Bladder microvascular endothelial cell (primary cell): Measurements from ENCODE around the gene VASH2. TPM values are rescaled to one million over a fixed set of nuclear protein-coding genes. Genes with fewer than 3 reads are reported as not detected.

Experiments used
- total RNA-seq: library from RNA; depleted of rRNA; stranded (reverse); fragments of >200 nt; gene quantifications from 2 replicates; pipeline ENCODE4 v1.2.3, GENCODE V29; 2014

The VASH2 gene
- total RNA-seq = 0.31 TPM in 1 of 2 replicates, not detected in the other

GRCh38 chr1:212950243-212951125 lies at the start of gene VASH2:
VASH2 (plus strand) TSS chr1:212950541; CDS start chr1:212951543, 1,002 bp downstream.

DNA sequence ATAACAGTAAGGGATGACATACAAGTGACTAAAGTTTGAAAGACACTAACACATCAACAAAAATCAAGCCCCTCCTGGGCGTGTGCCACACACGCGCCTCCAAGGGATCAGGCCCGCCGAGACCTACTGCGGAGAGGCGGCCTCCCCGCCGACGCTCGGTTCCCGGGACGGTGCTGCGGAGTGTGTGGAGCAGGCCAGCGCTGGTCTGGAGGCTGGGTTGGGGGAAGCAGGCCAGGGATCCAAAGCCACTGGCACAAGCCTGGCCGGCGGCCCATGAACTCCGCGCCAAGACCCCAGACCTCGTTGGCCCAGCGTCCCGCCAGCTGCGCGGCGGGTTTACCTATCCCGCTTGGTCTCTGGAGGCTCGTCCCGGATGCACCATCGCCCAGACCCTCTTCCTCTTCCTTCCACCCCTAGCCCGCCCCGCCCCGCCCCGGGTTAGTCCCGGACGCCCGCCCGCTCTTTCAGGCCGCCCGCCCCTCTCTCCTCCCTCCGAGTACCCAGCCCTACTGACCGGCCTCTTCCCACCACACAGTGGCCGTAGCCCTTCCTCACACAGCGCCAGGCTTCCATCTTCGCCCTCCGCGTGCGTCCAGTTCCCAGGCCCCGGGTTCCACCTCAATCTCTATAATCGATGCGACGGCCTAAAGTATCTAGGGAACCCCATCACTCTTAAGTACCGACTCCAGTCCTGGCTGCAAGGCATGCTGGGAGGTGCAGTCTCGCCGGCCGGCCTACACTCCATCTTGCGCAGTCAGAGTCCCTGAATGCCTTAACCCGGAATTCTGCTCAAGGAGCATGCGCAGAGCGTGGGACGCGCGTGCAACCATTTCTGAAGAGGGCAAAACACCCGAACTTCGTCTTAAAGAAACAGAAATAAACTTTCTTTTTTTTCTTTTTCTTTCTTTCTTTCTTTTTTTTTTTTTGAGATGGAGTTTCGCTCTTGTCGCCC lies 65.0 kb downstream of the VASH2 start, which contains the start of gene ANGEL2:
Gene ANGEL2, minus strand, starts transcription at position 769 of the 952 bp plus-strand sequence. Its CDS starts 196 bp downstream, at position 573.

Other genes starting within 250 kb of the VASH2 start
- 17.8 and 28.2 TPM in 2 replicates for gene NSL1, start 158.8 kb upstream of the VASH2 start, total RNA-seq
- gene TATDN3, start 158.6 kb upstream of the VASH2 start, total RNA-seq = 7.0 and 10.4 TPM in 2 replicates
- gene SPATA45, start 102.9 kb upstream of the VASH2 start, total RNA-seq = not detected in 2 replicates
- gene FLVCR1, start 92.3 kb upstream of the VASH2 start, total RNA-seq = 7.8 and 8.6 TPM in 2 replicates
- gene ANGEL2, start 65.3 kb downstream of the VASH2 start, total RNA-seq = 25.9 and 43.7 TPM in 2 replicates
- 13.4 and 28.9 TPM in 2 replicates for gene RPS6KC1, start 100.7 kb downstream of the VASH2 start, total RNA-seq